AML-193 (cell line): ENCODE measurements around the gene ABLIM1.

Experiments used
- DNase-seq, 2 experiments: peaks; one replicate each; lab custom pipeline; 2025; lab: John Stamatoyannopoulos, UW

ABLIM1 gene

GRCh38 chr10:114489521-114490310 is 168.4 kb downstream of the ABLIM1 start:
- DNase-seq: no peak

GRCh38 chr10:114487815-114488536 is 170.1 kb downstream of the ABLIM1 start:
- DNase-seq: no peak

- no peak for DNase-seq
Measured at GRCh38 chr10:114486938-114487814, 170.9 kb downstream of the ABLIM1 start.

GRCh38 chr10:114485696-114486400 is 172.2 kb downstream of the ABLIM1 start:
- DNase-seq: no peak

- no peak for DNase-seq
Measured at GRCh38 chr10:114483575-114483974, 174.5 kb downstream of the ABLIM1 start.

GRCh38 chr10:114482480-114483304 is 175.4 kb downstream of the ABLIM1 start:
- DNase-seq: no peak

- DNase-seq: no peak
Measured at GRCh38 chr10:114481055-114481454, 177.0 kb downstream of the ABLIM1 start.

GRCh38 chr10:114479836-114480235 is 178.2 kb downstream of the ABLIM1 start:
- DNase-seq: no peak

GRCh38 chr10:114479307-114479706 is 178.8 kb downstream of the ABLIM1 start:
- DNase-seq: no peak

GRCh38 chr10:114478281-114478680 is 179.8 kb downstream of the ABLIM1 start:
- DNase-seq: no peak

- no peak for DNase-seq
Measured at GRCh38 chr10:114477285-114477684, 180.8 kb downstream of the ABLIM1 start.

- DNase-seq: no peak
Measured at GRCh38 chr10:114474989-114475388, 183.1 kb downstream of the ABLIM1 start.

- no peak for DNase-seq
Measured at GRCh38 chr10:114473776-114474175, 184.3 kb downstream of the ABLIM1 start.

- DNase-seq: no peak
Measured at GRCh38 chr10:114472877-114473253, 185.2 kb downstream of the ABLIM1 start.

GRCh38 chr10:114471906-114472876 is 185.9 kb downstream of the ABLIM1 start:
- no peak for DNase-seq

GRCh38 chr10:114470956-114471905 is 186.8 kb downstream of the ABLIM1 start:
- DNase-seq: peak; percentile 58 to 64

GRCh38 chr10:114470361-114470760 is 187.7 kb downstream of the ABLIM1 start:
- no peak for DNase-seq

GRCh38 chr10:114458955-114459354 is 199.1 kb downstream of the ABLIM1 start:
- peak; percentile 53 to 63 for DNase-seq
